GM19025 (cell line): ENCODE data around the gene TSPAN14.

Source experiments
- ATAC-seq: cut with Tn5 transposase; IDR thresholded peaks from one replicate; pipeline ENCODE4 v1.9.1; 2021; ENCODE audit warnings: mild to moderate bottlenecking, low read depth, moderate library complexity; ENCODE audit not compliant: unreplicated experiment

Gene TSPAN14

GRCh38 chr10:80485946-80486764, 32.0 kb downstream of the TSPAN14 start:
- ATAC-seq: no peak

DNA sequence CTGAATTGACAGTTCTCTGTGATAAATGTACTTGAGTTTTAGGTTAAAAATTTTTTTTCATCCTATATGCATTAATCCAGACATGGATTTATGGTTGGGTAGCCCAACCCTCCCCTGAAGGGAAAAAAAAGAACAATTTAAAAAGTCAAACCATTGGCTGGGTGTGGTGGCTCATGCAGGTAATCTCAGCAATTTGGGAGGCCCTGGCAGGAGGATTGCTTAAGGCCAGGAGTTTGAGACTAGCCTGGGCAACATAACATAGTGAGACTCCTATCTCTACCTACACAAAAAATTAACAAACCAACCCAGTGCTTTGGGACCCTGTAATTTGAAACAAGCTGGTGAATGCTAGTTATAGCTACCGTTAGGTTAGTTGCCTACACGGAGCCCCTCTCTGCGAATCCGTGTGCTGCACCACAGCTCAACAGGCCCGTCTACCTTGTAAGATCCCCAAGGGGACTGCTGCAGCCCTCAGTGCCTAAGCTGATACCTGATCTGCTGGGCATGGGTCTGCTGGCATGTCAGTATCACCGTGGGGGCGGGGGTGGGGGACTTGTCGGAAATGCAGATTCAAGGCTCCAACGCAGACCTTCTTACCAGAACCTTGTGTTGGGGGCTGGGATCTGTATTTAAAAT, 32.8 kb downstream of the TSPAN14 start:
- no peak for ATAC-seq

DNA sequence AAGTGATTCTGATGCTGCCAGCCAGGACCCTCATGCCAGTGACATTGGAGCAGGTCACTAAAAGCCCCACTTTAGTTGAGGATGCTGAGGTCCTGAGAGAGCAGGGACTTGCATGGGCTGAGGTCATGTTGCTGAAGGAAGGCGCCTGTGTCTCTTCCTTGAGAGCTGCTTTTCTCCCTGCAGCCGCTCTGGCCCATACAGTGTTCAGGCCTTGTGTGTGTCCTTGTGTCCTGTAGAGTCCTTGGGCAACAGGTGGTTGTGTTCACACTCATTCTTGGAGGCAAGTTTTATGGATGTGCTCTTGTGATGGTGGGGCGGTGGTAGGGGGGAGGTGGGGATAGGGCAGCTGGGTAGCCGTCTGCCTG, 33.3 kb downstream of the TSPAN14 start:
- no peak for ATAC-seq

- no peak for ATAC-seq
Measured at GRCh38 chr10:80487791-80488538, 33.9 kb downstream of the TSPAN14 start.

DNA sequence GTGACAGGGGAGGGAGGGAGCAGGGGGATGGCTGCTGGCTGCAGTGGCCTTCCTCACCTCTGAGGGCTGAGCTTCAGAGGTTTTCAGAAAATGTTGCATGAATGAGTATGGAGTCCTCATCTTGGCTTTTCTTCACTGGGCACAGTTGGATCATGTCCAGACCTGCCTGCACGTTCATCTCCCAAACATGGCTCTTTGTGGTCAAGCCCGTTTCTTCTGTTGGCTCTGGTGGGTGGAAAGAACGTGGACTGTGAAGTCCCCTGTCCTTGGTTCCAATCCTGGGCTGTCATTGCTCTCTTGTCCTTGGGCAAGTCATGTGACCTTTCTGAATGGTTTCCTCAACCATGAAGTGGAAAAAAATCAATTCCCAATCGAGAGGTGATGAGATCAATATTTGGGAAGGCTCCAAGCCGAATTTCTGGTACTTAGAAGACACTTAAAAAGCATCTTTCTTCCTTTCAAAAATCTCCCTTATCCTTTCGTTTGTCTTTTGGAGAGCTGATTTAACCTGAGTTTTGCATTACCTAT, 34.5 kb downstream of the TSPAN14 start:
- no peak for ATAC-seq

DNA sequence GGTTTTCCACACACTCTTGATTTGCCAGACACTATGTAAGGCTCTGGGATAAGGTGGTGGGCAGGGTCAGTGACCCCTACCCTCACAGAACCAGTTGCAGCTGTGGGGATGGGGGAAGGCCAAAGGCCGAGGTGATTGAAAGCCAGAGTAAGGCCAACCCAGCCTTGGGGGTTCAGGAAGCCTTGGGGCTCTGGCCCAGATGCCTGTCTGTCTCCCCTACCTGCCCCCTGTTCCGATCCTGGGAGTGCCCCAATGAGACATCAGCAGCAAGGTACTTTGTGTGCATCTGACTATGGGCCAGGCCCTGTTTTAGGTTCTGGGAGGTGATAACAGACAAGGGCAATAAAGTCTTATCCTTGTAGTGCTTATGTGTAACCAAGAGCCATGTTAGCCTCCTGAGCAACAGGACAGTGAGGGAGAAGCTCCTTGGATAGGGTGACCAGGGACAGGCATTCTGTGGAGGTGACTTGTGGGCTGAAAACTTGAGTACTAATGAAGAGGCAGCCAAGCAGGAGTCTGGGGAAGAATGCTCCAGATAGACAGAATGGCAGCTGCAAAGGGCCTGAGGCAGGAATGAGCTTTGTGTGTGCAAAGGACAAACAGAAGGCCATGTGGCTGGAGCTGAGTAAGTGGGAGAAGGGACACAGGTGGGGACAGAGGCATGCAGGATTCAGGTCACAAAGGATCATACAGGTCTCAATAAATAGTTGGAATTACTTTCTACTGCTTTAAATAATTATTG, 35.4 kb downstream of the TSPAN14 start:
- ATAC-seq: no peak

DNA sequence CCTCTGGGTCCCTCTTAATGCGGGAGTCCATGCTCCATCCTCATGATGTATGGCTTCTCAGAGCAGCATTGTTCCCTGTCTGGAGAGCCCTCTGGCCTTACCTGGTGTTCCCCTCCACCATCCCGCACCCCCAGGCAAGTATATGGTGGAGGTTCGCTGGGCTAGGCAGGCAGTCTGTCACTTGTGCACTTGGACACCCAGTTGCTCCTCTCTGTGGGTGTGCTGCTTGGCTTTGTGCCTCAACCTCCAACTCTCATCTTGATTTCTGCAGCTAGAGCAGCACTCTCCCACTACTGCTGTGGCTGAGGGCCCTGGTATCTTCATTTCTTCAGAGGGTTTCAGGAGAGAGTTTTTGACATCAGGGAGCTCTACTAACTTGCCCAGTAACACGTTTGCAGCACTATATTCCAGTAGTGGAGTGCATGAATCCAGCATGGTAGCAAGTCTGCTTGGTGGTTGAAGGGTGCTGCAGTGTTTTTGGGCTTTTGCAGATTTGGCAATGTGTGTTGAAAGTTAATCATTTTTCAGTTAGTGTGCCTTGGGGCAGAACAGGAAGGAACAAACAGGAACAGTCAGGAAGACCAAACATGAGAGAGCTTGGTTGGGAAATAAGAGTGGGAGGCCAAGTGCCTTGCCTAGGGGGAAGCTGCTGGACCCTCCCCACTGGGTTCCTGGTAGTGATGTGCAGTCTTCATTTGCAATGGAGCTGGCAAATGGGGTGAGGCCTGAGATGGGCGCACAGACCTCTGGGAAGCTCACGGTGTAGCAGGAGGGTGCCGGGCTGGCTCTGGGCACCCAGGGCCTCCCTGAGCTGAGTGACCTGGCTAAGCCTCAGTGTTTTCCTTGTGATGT, 37.4 kb downstream of the TSPAN14 start:
- no peak for ATAC-seq

DNA sequence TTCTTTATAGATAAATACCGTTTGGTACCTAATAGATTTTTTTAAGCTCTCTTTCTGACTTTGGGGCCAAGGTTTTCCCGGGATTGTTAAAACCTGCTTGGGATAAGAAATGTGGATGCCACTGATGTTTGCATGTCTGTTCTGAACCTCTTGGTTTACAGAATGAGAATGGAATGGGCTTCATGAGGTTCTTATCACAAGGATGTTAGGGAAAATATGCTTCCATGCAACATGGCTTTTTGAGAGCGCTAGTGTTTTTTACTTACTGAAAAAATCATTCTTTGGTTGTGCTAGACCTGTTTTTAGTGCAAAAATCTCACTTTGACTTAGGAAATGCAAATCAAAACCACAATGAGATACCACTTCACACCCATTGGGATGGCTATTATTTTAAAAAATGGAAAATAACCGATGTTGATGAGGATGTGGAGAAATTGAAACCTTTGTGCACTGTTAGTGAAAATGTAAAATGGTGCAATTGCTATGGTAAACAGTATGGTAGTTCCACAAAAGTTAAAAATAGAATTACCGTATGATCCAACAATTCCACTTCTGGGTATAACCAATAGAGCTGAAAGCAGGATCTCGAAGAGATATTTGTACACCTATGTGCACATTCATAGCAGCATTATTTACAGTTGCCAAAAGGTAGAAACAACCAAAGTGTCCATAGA, 38.9 kb downstream of the TSPAN14 start:
- no peak for ATAC-seq

DNA sequence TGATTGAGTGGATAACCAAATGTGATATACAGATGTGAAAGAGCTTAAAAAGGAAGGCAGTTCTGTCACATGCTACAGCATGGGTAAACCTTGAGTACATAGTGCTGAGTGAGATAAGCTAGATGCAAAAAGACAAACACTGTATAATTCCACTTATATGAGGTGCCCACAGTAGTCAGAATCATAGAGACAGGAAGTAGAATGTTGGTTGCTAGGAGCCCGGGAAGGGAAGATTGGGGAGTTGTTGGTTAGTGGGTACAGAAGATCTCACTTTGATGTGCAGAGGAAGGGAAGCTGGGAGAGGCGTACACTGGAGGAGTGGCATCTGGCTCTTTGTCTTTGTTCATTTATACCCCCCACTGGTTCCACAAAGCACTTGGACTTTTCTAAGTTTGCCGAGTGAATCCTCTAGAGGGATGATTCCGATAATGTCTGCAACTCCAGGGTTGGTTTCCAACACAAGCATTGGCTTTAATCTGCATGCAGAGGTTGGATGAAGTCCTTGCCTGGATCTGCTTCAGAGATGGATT, 39.5 kb downstream of the TSPAN14 start:
- ATAC-seq: no peak

DNA sequence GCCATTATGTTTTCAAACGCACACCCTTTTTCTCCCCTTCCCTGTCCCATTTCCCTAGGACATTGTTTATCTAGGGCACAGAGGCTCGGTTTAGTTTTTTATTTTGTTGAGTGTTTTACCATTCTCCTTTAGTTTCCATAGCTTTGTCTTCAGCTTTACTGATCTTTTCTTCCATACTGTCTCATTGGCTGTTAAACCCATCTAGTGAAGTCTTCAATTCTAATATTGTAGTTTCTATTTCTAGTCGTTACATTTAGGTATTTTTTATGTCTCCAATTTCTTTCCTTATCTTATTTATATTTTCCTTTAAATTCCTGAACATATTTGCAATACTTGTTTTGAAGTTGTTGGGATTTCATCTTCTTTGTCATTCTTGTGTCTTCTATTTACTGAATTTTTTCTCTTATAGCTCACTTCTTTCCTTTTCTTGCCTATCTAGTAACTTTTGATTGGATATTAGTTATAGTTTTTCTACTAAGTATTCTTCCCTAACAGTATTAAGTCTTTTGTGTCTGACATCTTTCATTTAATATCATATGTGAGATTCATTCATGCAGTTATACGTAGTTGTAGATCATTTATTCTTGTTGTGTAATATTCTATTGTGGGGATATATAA, 42.6 kb downstream of the TSPAN14 start:
- ATAC-seq: no peak

GRCh38 chr10:80497187-80498077, 43.3 kb downstream of the TSPAN14 start:
- no peak for ATAC-seq

DNA sequence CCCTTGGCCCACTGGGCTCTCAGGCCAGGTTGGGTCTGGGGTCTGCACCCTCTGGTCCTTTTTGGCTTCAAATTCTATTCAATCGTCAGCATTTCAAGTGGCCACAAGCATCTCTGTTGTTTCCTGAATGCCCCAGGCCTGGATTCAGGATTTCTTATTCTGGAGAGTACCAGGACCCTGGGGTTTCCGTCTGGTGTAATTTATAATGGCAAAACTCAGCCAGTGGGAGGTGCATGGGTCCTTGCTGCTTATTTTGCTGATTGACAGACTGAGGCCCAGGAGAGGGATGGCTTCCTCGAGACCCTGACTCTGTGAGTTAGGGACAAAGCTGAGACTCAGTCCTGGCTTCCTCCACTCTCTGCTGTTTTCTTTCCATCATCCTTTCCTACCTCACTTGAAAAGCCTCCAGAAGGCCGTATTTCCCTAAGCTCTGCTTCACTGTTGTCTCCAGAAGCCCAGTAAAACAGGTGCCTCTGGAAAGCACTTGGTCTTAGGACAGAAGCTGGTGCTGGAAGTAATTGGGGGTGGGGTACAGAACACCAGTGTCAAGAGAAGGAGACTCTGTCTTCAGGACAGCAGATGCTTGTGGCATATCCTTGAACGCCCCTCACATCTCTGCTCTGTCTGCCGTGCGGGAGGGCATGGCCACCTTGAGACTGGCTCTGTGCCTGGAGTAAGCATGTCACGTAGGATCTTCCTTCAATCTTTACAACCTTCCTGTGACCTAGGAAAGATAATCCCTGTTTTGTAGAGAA, 44.1 kb downstream of the TSPAN14 start:
- no peak for ATAC-seq

- ATAC-seq: no peak
Measured at GRCh38 chr10:80498833-80499741, 45.0 kb downstream of the TSPAN14 start.

DNA sequence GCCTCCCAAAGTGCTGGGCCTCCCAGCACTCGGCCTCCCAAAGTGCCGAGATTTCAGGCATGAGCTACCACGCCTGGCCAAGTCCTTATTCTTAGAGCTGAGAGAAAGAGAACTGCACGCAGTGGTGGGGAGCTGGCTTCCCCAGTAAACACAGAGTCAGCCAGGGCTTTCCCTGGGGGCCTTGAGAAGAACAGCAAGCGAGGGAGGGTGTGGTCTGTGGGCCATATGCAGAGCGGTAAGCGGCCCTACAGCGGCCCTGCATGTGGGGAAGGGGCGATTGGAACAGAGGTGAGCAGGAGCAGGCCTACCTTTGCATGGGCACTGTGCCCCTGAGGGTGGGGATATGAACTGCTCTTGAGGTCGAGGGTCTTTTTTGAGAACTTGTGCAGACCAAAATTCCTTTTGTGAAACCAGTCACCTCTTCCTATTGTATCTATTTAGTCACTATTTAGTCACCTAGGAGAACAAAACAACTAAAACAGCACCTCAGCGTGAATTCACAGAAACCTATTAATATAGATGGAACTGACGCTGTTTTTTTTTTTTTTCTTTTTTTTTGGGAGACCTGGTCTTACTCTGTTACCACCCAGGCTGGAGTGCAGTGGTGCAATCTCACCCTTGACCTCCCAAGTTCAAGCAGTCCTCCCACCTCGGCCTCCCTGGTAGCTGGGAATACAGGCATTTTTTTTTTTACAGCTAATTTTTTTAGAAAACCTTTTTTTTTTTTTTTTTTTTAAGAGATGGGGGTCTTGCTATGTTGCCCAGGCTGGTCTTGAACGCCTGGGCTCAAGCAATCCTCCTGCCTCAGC, 46.7 kb downstream of the TSPAN14 start:
- no peak for ATAC-seq

GRCh38 chr10:80501381-80501912, 47.3 kb downstream of the TSPAN14 start:
- no peak for ATAC-seq
